GM23248 (cell line): ENCODE measurements around the gene TRAF3.

ENCODE experiments used
- EZH2 ChIP-seq: fragments of 200-600 bp; sonication (generic); IDR thresholded peaks from 2 replicates; pipeline ENCODE4 v1.6.1; 2018; ENCODE audit warnings: antibody characterized with exemption, mild to moderate bottlenecking; ENCODE audit not compliant: insufficient read depth, poor library complexity, severe bottlenecking
- EZH2phosphoT487 ChIP-seq: fragments of 200-600 bp; sonication (generic); IDR thresholded peaks from 2 replicates; pipeline ENCODE4 v1.6.1; 2018; ENCODE audit warnings: antibody characterized with exemption, moderate library complexity, mild to moderate bottlenecking, low read depth; ENCODE audit not compliant: insufficient read depth

DNA sequence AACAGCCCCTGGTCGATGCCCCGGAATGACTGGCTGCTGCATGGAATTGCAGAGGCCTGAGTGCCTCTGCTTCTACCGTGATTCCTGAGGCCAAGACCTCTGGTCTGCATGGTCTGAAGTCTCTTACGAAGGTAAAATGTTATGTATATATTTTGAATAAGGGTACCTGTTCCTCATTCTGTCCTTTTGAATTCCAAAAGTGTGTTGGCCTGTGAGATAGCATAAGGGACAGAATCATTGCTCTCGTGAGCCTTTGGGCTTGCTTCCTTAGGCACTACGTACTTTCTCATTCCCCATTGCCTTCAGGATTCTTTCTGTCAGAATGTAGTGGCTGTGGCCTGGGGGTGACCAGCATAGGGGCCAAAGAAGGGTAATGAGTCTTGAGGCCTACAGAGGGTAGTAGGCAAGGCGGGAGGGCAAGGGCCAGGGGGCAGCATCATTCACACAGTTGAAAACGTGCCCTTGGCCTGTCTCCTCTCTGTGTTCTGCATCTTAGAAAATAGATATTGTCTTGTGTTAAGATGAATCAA is 19.5 kb downstream of the TRAF3 start:
- no peak for TF ChIP-seq EZH2
- no peak for TF ChIP-seq EZH2phosphoT487
